OCI-LY7 (cell line): ENCODE data around the gene ENO4. TPM values are rescaled to one million over a fixed set of nuclear protein-coding genes. Genes with fewer than 3 reads are reported as not detected.

ENCODE experiments used
- BruUV-seq: library from RNA; stranded (reverse); fragments of 400-500 nt; replicated peaks from 2 replicates; lab custom pipeline; 2021; lab: Mats Ljungman, UMichigan
- CTCF ChIA-PET: fragments of 300-600 bp; sonication (Branson Sonifier 250); formaldehyde crosslinking; loops from one replicate; lab custom pipeline; 2022; ENCODE audit warnings: antibody characterized with exemption; ENCODE audit not compliant: unreplicated experiment; lab: Charles Lee
- POLR2A ChIA-PET: fragments of 300-600 bp; sonication (Branson Sonifier 250); formaldehyde crosslinking; loops from one replicate; lab custom pipeline; 2022; ENCODE audit warnings: antibody characterized with exemption; lab: Charles Lee
- DNase-seq: peaks from one replicate; pipeline ENCODE4 v3.0.0-alpha.2; 2015; ENCODE audit warnings: low spot score
- H2AFZ ChIP-seq: fragments of 200-600 bp; sonication (generic), shearing (Covaris generic); 2 replicates; pipeline ENCODE4 v1.6.1; 2014; ENCODE audit warnings: mild to moderate bottlenecking, antibody characterized with exemption, low read length, moderate library complexity
- H3K27ac ChIP-seq: fragments of 200-600 bp; sonication (generic); 2 replicates; pipeline ENCODE4 v1.5.1; 2014; ENCODE audit warnings: mixed run types, low read depth, mild to moderate bottlenecking, moderate library complexity, low read length, inconsistent platforms; ENCODE audit not compliant: poor library complexity, severe bottlenecking
- H3K36me3 ChIP-seq: fragments of 200-600 bp; sonication (generic); 2 replicates; pipeline ENCODE4 v1.6.1; 2014; ENCODE audit warnings: mild to moderate bottlenecking, antibody characterized with exemption, low read length, moderate library complexity, mixed read lengths; ENCODE audit not compliant: insufficient read depth
- H3K4me1 ChIP-seq: fragments of 200-600 bp; sonication (generic); 2 replicates; pipeline ENCODE4 v1.5.1; 2014; ENCODE audit warnings: mild to moderate bottlenecking, low read length; ENCODE audit not compliant: insufficient read depth, poor library complexity, severe bottlenecking
- H3K4me2 ChIP-seq: fragments of 200-600 bp; sonication (generic); 2 replicates; pipeline ENCODE4 v1.6.1; 2014; ENCODE audit warnings: mild to moderate bottlenecking, low read length
- H3K4me3 ChIP-seq: fragments of 200-600 bp; sonication (generic); 2 replicates; pipeline ENCODE4 v1.5.1; 2014; ENCODE audit warnings: mild to moderate bottlenecking, low read depth, low read length; ENCODE audit not compliant: poor library complexity, severe bottlenecking
- H3K79me2 ChIP-seq: fragments of 200-600 bp; sonication (generic); 2 replicates; pipeline ENCODE4 v1.6.1; 2016; ENCODE audit warnings: low read depth, mild to moderate bottlenecking, low read length, moderate library complexity, mixed read lengths; ENCODE audit not compliant: insufficient read depth
- H3K9me2 ChIP-seq: fragments of 200-600 bp; sonication (generic); 2 replicates; pipeline ENCODE4 v1.6.1; 2016; ENCODE audit warnings: mild to moderate bottlenecking, low read length, mixed read lengths; ENCODE audit not compliant: insufficient read depth
- H3K9me3 ChIP-seq: fragments of 200-600 bp; sonication (generic); 2 replicates; pipeline ENCODE4 v1.6.1; 2014; ENCODE audit warnings: mild to moderate bottlenecking, mixed run types, low read length, mixed read lengths
- H4K20me1 ChIP-seq: fragments of 200-600 bp; sonication (generic); 2 replicates; pipeline ENCODE4 v1.6.1; 2014; ENCODE audit warnings: mild to moderate bottlenecking, antibody characterized with exemption, low read length, moderate library complexity, mixed read lengths; ENCODE audit not compliant: insufficient read depth
- EZH2phosphoT487 ChIP-seq: fragments of 200-600 bp; sonication (generic); IDR thresholded peaks from 2 replicates; pipeline ENCODE4 v1.6.1; 2018; ENCODE audit warnings: low read depth, borderline replicate concordance, mild to moderate bottlenecking, mixed run types, antibody characterized with exemption, low read length, moderate library complexity, mixed read lengths
- intact Hi-C: fragments of 100-400 bp; cut with micrococcal nuclease; formaldehyde crosslinking; loops from one replicate; pipeline ENCODE4 v1.10.0; 2022; ENCODE audit not compliant: unreplicated experiment
- total RNA-seq, 2 experiments: library from RNA; depleted of rRNA in 1 of 2; stranded (reverse); fragments of >200 nt in 1 of 2; shearing (Covaris generic) in 1 of 2; gene quantifications; 2 replicates each; pipeline ENCODE4 v1.2.3, GENCODE V29; 2014 to 2022
- TF ChIP-seq, protein P1 (sequence below): fragments of 200-600 bp; sonication (generic); conservative IDR thresholded peaks from 2 replicates; pipeline ENCODE4 v1.5.1; 2014; ENCODE audit warnings: mild to moderate bottlenecking, antibody characterized with exemption, low read length, moderate library complexity, mixed read lengths

ENO4 gene
- total RNA-seq, 2 experiments from 2014 or later = not detected

DNA sequence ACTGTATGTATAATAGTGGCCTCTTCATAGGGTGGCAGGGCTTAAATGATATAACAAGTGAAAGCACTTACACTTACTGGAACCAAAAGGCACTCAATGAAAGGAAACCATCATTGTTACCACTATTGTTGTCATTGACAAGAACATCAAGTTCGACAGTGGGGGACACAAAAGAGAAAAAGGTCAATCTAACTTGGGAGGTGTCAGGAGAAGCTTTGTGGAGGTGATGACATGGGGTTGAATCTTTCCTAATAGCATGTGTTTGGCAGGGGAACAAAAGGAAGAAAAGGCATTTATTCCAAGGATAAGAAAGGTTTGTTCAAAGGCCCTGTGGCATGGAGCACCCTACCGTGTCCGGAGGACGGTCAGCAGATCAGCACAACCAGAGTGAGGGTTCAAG is 18.2 kb upstream of the ENO4 start:
- Histone ChIP-seq H3K4me1 (no peaks in the 10 kb centered on the region), H3K36me3 (no peaks in the 10 kb centered on the region), H3K9me2 (no peaks in the 10 kb centered on the region), H4K20me1 (no peaks in the 10 kb centered on the region), H3K79me2 (no peaks in the 10 kb centered on the region), H3K4me3 (no peak overlapping the region), H2AFZ (no peak overlapping the region), H3K27ac (no peak overlapping the region), H3K4me2 (no peak overlapping the region), H3K9me3 (no peaks in the 10 kb centered on the region)
- intact Hi-C loops = no loop called here
- no TSS peak for BruUV-seq
- CTCF ChIA-PET = no interaction called here
- no peak for DNase-seq
- POLR2A ChIA-PET = no interaction called here
- TF ChIP-seq EZH2phosphoT487 = no peak
- TF ChIP-seq, protein P1, sequence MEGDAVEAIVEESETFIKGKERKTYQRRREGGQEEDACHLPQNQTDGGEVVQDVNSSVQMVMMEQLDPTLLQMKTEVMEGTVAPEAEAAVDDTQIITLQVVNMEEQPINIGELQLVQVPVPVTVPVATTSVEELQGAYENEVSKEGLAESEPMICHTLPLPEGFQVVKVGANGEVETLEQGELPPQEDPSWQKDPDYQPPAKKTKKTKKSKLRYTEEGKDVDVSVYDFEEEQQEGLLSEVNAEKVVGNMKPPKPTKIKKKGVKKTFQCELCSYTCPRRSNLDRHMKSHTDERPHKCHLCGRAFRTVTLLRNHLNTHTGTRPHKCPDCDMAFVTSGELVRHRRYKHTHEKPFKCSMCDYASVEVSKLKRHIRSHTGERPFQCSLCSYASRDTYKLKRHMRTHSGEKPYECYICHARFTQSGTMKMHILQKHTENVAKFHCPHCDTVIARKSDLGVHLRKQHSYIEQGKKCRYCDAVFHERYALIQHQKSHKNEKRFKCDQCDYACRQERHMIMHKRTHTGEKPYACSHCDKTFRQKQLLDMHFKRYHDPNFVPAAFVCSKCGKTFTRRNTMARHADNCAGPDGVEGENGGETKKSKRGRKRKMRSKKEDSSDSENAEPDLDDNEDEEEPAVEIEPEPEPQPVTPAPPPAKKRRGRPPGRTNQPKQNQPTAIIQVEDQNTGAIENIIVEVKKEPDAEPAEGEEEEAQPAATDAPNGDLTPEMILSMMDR = no peak

DNA sequence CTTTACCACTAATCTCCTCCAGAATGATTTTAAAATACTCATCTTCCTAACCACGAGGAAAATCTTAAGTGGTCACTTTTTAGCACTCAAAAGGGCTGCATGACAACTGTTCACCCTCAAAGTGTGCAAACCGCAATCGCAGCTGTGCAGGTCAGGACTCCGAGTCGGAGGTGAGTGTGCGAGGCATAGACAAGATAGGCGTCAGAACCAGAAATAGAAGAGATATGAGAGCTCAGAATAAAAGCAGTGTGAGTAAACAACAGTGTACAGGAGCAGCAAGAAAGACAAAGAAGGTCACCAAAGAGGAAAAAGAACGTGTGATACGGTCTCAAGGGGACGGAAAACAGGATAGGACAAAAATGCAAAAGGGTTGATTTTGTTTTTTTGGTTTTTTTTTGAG is 17.5 kb upstream of the ENO4 start:
- Histone ChIP-seq H2AFZ (no peak overlapping the region), H3K4me1 (no peaks in the 10 kb centered on the region), H3K9me3 (no peaks in the 10 kb centered on the region), H3K27ac (no peak overlapping the region), H4K20me1 (no peaks in the 10 kb centered on the region), H3K79me2 (no peaks in the 10 kb centered on the region), H3K4me3 (no peak overlapping the region), H3K9me2 (no peaks in the 10 kb centered on the region), H3K4me2 (no peak overlapping the region), H3K36me3 (no peaks in the 10 kb centered on the region)
- no TSS peak for BruUV-seq
- intact Hi-C loops = no loop called here
- no peak for DNase-seq
- CTCF ChIA-PET = no interaction called here
- no peak for TF ChIP-seq EZH2phosphoT487
- TF ChIP-seq, protein P1 = no peak
- POLR2A ChIA-PET = no interaction called here

DNA sequence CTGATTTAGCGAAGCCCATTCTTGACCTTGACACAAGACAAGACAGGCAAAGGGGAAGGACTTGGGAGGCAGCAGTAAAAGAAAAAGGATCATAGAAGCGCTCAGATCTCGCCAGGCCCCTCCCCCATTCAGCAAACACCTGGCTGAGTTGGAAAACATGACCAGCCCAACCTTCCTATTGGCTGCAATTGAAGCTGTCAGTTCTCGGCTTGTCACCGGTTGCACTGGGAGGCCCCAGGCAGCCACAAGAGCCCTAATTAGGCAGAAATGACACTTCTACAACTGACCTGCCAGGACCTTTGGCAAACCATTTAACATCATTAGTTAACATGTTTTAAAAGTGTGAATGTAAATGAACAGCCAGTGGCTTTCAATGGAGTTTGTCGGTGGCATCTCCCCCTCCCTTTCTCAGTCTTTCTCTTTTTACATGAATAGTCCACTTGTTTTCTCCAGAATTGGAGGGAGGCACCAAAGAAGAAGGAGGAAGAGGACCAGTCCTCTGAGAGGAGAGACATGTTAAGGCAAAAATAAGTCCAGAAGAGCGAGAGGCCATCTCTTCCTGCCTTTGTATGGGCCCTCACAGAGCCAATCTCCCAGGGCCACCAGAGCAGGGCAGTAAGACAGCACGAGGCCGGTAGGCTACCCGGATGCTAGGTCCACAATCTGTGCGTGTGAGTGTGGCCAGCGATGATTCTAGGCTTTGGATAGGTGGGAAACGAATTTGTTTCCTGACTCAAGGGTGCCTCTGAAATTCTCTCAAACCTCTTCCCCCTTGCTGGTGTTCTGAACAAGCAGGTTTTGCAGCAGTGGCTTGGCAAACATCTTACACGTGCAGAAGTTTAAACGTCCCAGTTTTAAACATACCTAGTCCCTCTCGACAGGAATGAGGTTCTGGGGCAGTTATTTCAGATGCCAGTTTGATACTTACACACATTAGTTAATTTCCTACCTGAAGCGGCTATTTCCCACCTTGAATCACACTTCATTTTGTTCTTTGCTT is 15.0 kb upstream of the ENO4 start:
- Histone ChIP-seq H3K79me2 (no peaks in the 10 kb centered on the region), H3K4me1 (no peaks in the 10 kb centered on the region), H4K20me1 (no peaks in the 10 kb centered on the region), H3K9me3 (no peaks in the 10 kb centered on the region), H2AFZ (no peak overlapping the region), H3K27ac (no peak overlapping the region), H3K4me3 (no peak overlapping the region), H3K4me2 (no peak overlapping the region), H3K9me2 (no peaks in the 10 kb centered on the region), H3K36me3 (no peaks in the 10 kb centered on the region)
- CTCF ChIA-PET = no interaction called here
- no TSS peak for BruUV-seq
- TF ChIP-seq, protein P1 = no peak
- TF ChIP-seq EZH2phosphoT487 = no peak
- intact Hi-C loops = no loop called here
- DNase-seq = no peak
- POLR2A ChIA-PET = no interaction called here
